Measurements from ENCODE around the gene STK17B. TPM values are rescaled to one million over a fixed set of nuclear protein-coding genes. Genes with fewer than 3 reads are reported as not detected.

The STK17B gene
- 1 to 10 TPM; 6.9 to 8.1 (median 7.2) TPM for total RNA-seq
- 3.7 TPM for polyA plus RNA-seq
- long read RNA-seq, donor 1, partial matches to known transcripts: 1 of 1 reads
- long read RNA-seq, donor 1, other reads (novel, unspliced or antisense): 0 of 1 reads
- long read RNA-seq, donor 2, partial matches to known transcripts: 0 of 1 reads
- long read RNA-seq, donor 2, other reads (novel, unspliced or antisense): 1 of 1 reads
- long read RNA-seq, donor 3, full-length matches to known transcripts: 1 of 3 reads
- long read RNA-seq, donor 3, partial matches to known transcripts: 1 of 3 reads
- long read RNA-seq, donor 3, other reads (novel, unspliced or antisense): 1 of 3 reads
- long read RNA-seq, donor 4, full-length matches to known transcripts: 1 of 1 reads
- long read RNA-seq, donor 4, partial matches to known transcripts: 0 of 1 reads
- long read RNA-seq, donor 4, other reads (novel, unspliced or antisense): 0 of 1 reads

DNA sequence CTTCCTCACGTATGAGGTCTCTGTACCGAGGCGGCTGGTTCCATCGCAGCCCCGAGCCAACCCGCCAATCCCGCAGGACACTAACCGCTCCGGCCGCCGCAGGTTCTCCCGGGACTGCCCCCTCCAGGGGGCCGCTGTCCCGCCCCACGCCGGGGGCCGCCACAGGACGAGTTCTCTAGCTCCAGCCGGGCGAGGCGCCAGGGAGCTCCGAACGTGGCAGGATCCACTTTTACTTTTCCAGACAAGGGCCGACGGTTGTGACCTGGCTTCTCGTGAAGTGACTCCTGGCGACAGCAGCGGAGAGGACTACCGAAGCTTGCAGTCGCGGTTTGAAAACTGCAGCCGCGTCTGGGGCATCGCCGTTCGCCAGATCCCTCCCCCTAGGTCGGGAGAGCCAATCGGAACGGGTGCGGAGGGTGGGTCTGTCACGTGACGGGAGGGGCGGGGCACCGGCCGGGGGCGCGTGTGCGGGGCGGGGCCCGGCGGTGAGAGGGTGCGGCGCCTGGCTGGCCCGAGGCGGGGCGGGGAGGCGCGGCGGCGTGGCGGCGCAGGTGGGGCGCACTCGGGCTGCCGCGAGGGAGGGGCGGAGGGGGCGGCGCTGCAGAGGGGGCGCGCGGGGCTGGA lies at the start of gene STK17B:
STK17B (minus strand) TSS at position 331 of the 624 bp plus-strand sequence. CDS start 8,195 bp downstream, outside the sequence.
- intact Hi-C loops (cut with DNase I): no loop called here
- ATAC-seq (peak; percentile 98 to 99), DNase-seq (peak; percentile 94 to 98 (median 97))
- peak within 1 kb of the TSS; percentile 83 for H3K4me3 ChIP-seq (ENCODE audit: low read length)
- under 1% methylated on average over 72 of the region's 72 CpGs for WGBS
- no peaks in the 10 kb centered on the region for H3K27me3 ChIP-seq (ENCODE audit: control insufficient read depth, insufficient read depth)
- peak within 1 kb of the TSS; percentile 49 for H3K27ac ChIP-seq (ENCODE audit: low read length)
- peaks cover 2% of the 10 kb centered on the region for H3K4me1 ChIP-seq (ENCODE audit: control insufficient read depth, insufficient read depth, low read length)
- H3K9me3 ChIP-seq (ENCODE audit: control insufficient read depth, low read length): no peaks in the 10 kb centered on the region

DNA sequence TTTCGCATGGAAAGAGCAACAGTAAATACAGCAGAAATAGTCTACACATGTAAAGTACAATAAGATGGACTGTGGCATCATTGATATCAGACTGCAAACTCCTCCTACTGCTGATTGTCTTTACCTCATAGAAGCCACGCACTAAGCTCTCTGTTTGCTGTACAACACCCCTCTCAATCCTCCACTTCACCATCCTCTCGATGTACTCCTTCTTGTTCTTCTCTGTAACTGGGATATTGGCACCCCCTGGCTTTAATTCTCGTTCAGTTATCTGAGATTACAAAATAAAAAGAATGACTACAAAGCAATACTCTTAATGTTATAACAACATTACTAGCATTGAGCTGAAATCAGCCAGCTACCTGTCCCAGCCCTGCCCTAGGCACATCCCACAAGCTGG lies 49.3 kb upstream of the STK17B start:
- ATAC-seq (no peak), DNase-seq (no peak)
- no peak overlapping the region for H3K27ac ChIP-seq (ENCODE audit: low read length)
- no peaks in the 10 kb centered on the region for H3K27me3 ChIP-seq (ENCODE audit: control insufficient read depth, insufficient read depth)
- WGBS: 83% methylated on average over 4 of the region's 4 CpGs
- H3K9me3 ChIP-seq (ENCODE audit: control insufficient read depth, low read length): no peaks in the 10 kb centered on the region
- H3K4me1 ChIP-seq (ENCODE audit: control insufficient read depth, insufficient read depth, low read length): no peaks in the 10 kb centered on the region
- no peak overlapping the region for H3K4me3 ChIP-seq (ENCODE audit: low read length)
- intact Hi-C loops (cut with DNase I): no loop called here

DNA sequence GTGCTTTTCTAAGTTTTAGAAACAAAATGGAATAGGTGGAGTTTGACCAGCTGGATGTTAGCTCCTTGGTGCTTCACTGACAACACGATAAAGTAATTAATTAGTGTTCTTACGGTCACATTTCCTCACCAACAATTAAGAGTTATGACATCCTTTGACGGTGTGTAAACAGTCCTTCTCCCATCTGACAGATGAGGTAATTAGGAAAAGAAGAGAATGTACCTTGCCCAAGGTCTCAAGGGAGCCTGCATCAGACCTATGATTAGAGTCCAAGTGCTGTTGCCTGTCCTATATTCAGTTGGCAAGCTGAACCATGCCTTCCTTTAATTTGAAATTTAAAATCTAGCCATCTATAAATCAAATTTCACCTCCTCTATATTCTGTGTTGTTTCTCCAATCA lies 48.3 kb upstream of the STK17B start:
- no peaks in the 10 kb centered on the region for H3K4me1 ChIP-seq (ENCODE audit: control insufficient read depth, insufficient read depth, low read length)
- no peak overlapping the region for H3K27ac ChIP-seq (ENCODE audit: low read length)
- no peaks in the 10 kb centered on the region for H3K27me3 ChIP-seq (ENCODE audit: control insufficient read depth, insufficient read depth)
- ATAC-seq (no peak), DNase-seq (no peak)
- 65% methylated on average over 3 of the region's 3 CpGs for WGBS
- no peak overlapping the region for H3K4me3 ChIP-seq (ENCODE audit: low read length)
- no peaks in the 10 kb centered on the region for H3K9me3 ChIP-seq (ENCODE audit: control insufficient read depth, low read length)
- intact Hi-C loops (cut with DNase I): no loop called here

DNA sequence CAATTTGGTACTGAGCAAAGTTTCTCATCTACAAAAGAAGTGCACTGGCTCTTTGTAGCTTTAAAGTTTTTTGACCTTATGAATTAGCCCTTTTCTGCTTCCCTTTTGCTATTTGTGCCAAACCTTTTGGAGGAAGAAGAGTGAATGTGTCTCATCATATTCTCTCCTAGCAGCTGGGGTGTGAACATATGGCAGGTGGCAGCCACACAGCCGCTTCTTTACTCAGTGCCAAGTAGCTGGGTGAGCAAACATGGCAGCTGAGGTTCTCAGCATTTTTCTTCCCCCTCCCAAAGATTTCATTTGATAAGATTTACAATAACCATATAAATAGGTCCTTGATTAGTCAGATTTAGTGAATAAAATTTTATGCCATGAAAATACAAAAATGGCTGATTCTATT lies 46.7 kb upstream of the STK17B start:
- Histone ChIP-seq H3K9me3 (ENCODE audit: control insufficient read depth, low read length) (no peaks in the 10 kb centered on the region), H3K4me3 (ENCODE audit: low read length) (no peak overlapping the region), H3K27ac (ENCODE audit: low read length) (no peak overlapping the region), H3K4me1 (ENCODE audit: control insufficient read depth, insufficient read depth, low read length) (no peaks in the 10 kb centered on the region), H3K27me3 (ENCODE audit: control insufficient read depth, insufficient read depth) (no peaks in the 10 kb centered on the region)
- DNase-seq (no peak), ATAC-seq (no peak)
- intact Hi-C loops (cut with DNase I): no loop called here
- WGBS: 95% methylated on average over 1 of the region's 1 CpG

DNA sequence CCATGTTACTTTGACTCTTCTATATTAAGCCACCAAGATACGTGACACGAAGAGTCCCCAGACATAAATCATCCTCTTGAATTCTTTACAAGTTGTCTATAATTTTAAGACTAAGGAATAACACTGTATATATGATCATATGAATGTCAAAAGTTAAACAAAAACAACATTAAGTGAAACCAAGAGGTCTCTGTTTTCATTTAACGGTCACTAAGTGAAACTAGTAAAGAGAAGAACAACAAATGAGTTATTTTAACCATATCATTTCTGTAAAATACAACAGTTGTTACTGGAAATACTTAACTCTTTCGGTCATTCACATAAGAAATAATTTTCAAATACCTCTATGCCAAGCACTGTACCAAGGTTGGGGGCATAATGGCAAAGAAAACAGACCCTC lies 45.7 kb upstream of the STK17B start:
- DNase-seq (no peak), ATAC-seq (no peak)
- intact Hi-C loops (cut with DNase I): no loop called here
- Histone ChIP-seq H3K4me3 (ENCODE audit: low read length) (no peak overlapping the region), H3K9me3 (ENCODE audit: control insufficient read depth, low read length) (no peaks in the 10 kb centered on the region), H3K4me1 (ENCODE audit: control insufficient read depth, insufficient read depth, low read length) (no peaks in the 10 kb centered on the region), H3K27me3 (ENCODE audit: control insufficient read depth, insufficient read depth) (no peaks in the 10 kb centered on the region), H3K27ac (ENCODE audit: low read length) (no peak overlapping the region)
- 94% methylated on average over 4 of the region's 4 CpGs for WGBS

DNA sequence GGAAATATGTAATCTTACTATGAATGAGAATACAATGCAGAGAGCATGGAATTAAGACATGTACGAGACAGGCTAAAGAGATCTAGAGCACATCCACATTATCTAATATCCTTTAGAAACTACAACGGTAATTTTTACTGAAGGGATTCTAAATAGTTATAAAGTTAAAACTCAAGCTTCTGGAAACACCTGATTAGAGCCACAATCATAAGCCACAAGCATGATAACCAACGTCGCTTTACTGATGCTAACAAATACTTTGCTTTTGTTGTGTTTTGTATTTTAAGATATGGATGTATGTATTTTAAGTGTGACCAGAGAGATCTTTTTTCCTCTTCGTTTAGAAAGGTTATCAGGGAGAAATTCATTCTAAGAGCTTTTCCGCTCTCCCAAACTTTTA lies 44.0 kb upstream of the STK17B start:
- no peak overlapping the region for H3K4me3 ChIP-seq (ENCODE audit: low read length)
- ATAC-seq: no peak
- no peaks in the 10 kb centered on the region for H3K9me3 ChIP-seq (ENCODE audit: control insufficient read depth, low read length)
- H3K27me3 ChIP-seq (ENCODE audit: control insufficient read depth, insufficient read depth): no peaks in the 10 kb centered on the region
- H3K27ac ChIP-seq (ENCODE audit: low read length): no peak overlapping the region
- 91% methylated on average over 6 of the region's 6 CpGs for WGBS
- H3K4me1 ChIP-seq (ENCODE audit: control insufficient read depth, insufficient read depth, low read length): no peaks in the 10 kb centered on the region
- intact Hi-C loops (cut with DNase I): no loop called here
- no peak for DNase-seq

DNA sequence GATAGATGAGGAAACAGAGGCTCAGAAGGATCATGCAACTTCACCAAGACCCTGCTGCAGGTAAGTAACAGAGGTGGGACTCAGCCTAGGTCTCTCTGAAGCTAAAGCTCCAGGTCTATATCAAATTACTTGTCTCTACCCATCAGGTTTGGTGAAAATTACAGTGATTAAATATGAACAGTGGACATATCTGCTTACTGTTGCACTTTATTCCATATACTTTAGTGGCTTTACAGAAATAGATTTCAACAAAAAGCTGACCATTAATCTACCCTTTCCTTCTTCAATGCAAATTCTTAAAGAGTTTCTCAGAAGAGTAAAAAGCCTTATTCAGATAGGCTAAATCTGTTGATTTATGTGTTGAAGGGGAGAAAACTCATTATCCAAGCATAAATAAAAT lies 42.8 kb upstream of the STK17B start:
- ATAC-seq (no peak), DNase-seq (no peak)
- intact Hi-C loops (cut with DNase I): no loop called here
- no peaks in the 10 kb centered on the region for H3K9me3 ChIP-seq (ENCODE audit: control insufficient read depth, low read length)
- no peak overlapping the region for H3K4me3 ChIP-seq (ENCODE audit: low read length)
- H3K27ac ChIP-seq (ENCODE audit: low read length): no peak overlapping the region
- no peaks in the 10 kb centered on the region for H3K27me3 ChIP-seq (ENCODE audit: control insufficient read depth, insufficient read depth)
- no peaks in the 10 kb centered on the region for H3K4me1 ChIP-seq (ENCODE audit: control insufficient read depth, insufficient read depth, low read length)

DNA sequence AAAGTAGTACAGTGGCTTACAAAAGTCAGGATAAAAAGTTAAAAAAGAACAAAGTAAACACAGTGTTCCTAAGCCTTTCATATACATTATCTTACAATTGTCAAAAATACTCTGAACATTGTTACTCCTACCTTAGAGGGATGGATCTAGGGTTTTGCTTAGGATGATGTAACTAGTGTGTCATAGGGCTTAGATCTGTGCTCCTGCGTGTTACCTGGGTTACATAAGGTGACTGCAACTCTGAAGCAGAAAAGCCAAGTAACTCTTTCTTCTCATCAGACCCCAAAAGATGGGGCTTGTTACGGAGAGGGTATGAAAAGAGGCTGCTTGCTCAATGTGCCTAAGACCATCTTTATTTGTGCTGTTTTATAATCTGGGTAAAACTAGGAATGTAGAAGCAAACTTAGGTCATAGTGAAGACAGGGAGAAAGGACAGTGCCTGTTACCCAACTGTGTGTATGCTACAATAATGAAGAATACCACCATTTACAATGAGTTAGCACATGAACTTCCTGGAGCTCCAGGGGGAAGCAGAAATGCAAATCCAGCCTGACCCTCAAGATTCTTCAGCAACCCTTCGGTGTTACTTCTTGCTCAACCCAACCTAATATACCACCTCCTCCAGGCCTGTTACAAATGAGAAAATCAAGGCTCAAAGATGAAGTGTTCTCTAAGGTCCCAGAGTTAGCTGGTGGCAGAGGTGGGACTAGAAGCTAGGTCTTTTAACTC lies 42.0 kb upstream of the STK17B start:
- no peak overlapping the region for H3K27ac ChIP-seq (ENCODE audit: low read length)
- ATAC-seq: no peak

DNA sequence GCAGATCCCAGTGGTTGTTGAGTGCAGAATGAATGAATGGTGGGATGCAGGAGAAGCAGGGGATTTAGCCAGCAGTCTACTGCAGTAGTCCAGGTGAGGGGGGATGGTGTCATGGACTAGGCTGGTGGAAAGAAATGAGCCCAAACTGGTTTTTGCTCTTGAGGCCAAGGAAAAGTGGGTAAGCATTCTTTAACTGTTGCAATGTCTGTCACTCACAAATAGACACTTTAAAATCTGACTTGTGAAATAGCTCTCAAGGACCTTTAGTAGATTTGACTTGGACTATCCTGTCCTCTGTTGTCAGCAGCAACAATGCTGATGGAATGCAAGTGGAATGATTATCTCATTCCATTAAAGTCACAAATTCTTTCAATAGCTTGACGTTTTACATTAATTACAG lies 37.5 kb upstream of the STK17B start:
- WGBS: 48% methylated on average over 1 of the region's 1 CpG
- Histone ChIP-seq H3K4me1 (ENCODE audit: control insufficient read depth, insufficient read depth, low read length) (peaks cover 9% of the 10 kb centered on the region), H3K4me3 (ENCODE audit: low read length) (no peak overlapping the region), H3K27ac (ENCODE audit: low read length) (no peak overlapping the region), H3K9me3 (ENCODE audit: control insufficient read depth, low read length) (no peaks in the 10 kb centered on the region), H3K27me3 (ENCODE audit: control insufficient read depth, insufficient read depth) (no peaks in the 10 kb centered on the region)
- intact Hi-C loops (cut with DNase I): no loop called here
- no peak for DNase-seq
- ATAC-seq: no peak

More for the DNA sequence above, 42.0 kb upstream of the STK17B start:
- 90% methylated on average over 3 of the region's 3 CpGs for WGBS
- no peak for DNase-seq
- H3K4me1 ChIP-seq (ENCODE audit: control insufficient read depth, insufficient read depth, low read length): peaks cover 2% of the 10 kb centered on the region
- intact Hi-C loops (cut with DNase I): no loop called here
- H3K27me3 ChIP-seq (ENCODE audit: control insufficient read depth, insufficient read depth): no peaks in the 10 kb centered on the region
- no peak overlapping the region for H3K4me3 ChIP-seq (ENCODE audit: low read length)
- no peaks in the 10 kb centered on the region for H3K9me3 ChIP-seq (ENCODE audit: control insufficient read depth, low read length)

DNA sequence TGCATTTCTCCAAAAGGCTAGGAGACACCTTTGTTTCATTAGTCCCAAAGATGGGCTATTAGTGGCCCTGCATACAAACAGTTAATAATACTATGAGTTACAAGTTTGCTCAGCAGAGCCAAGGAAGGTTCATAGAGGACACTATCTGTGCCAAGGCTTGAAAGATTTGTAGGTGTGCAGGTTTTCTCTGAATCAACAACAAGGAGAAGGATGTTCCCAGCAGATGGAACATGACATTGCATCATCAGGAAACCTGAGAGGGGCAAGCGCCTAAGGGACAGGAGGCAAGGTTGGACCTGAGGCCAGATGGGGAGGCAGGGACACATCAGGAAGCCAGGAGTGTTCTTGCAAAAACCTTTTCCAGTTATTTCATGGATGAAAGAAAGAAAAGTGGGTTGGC lies 35.4 kb upstream of the STK17B start:
- Histone ChIP-seq H3K27ac (ENCODE audit: low read length) (peak overlapping the region; percentile 8), H3K9me3 (ENCODE audit: control insufficient read depth, low read length) (no peaks in the 10 kb centered on the region), H3K27me3 (ENCODE audit: control insufficient read depth, insufficient read depth) (no peaks in the 10 kb centered on the region), H3K4me3 (ENCODE audit: low read length) (no peak overlapping the region), H3K4me1 (ENCODE audit: control insufficient read depth, insufficient read depth, low read length) (peaks cover 9% of the 10 kb centered on the region)
- DNase-seq: no peak
- no peak for ATAC-seq
- WGBS: 91% methylated on average over 1 of the region's 1 CpG
- intact Hi-C loops (cut with DNase I): no loop called here

DNA sequence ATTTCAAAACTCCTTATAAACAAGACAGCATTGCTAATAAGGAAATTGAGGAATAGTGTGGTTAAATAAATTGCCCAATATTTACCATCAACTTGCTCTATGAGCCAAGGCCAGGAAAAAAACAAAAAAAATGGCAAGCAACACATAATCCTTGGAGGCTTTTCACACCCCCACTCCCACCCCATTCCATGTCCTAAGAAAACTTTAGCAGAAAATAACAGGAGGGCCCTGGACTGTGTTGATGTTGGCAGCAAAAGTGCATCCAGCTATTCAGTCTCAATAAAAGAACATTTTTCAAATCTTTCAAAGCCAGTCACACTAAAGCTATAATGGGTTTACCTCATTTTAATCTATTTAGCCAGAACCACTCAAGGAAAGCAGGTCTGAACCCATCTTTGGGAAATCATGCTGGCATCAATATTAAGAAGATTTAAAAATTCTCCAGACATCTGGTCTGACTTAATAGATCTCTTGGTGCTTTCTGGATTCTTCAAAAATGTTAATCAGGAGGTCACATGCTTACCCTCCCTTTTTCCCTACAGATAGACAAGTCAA lies 34.6 kb upstream of the STK17B start:
- H3K9me3 ChIP-seq (ENCODE audit: control insufficient read depth, low read length): no peaks in the 10 kb centered on the region
- intact Hi-C loops (cut with DNase I): no loop called here
- no peak overlapping the region for H3K4me3 ChIP-seq (ENCODE audit: low read length)
- DNase-seq: peak in 1 of 3 donors; percentile 65
- no peak overlapping the region for H3K27ac ChIP-seq (ENCODE audit: low read length)
- ATAC-seq: peak; percentile 69 to 94
- no peaks in the 10 kb centered on the region for H3K27me3 ChIP-seq (ENCODE audit: control insufficient read depth, insufficient read depth)
- peaks cover 12% of the 10 kb centered on the region for H3K4me1 ChIP-seq (ENCODE audit: control insufficient read depth, insufficient read depth, low read length)

Measured in right cardiac atrium (tissue), 5 donors.